Neuronal stem cell (in vitro differentiated cells): Measurements from ENCODE around the gene MON2.

Experiments used
- DNase-seq: peaks from one replicate; pipeline ENCODE4 v3.0.0-alpha.2; 2013; ENCODE audit warnings: low spot score
- H2AFZ ChIP-seq: one replicate; pipeline ENCODE4 v1.6.1; 2013; ENCODE audit warnings: mild to moderate bottlenecking, low read length, inconsistent platforms
- H2AK5ac ChIP-seq: 2 replicates; pipeline ENCODE4 v1.6.1; 2013; ENCODE audit warnings: low read depth, mild to moderate bottlenecking, inconsistent platforms, low read length, moderate library complexity, mixed read lengths
- H2BK120ac ChIP-seq: 2 replicates; pipeline ENCODE4 v1.6.1; 2013; ENCODE audit warnings: low read depth, mild to moderate bottlenecking, inconsistent platforms, low read length, moderate library complexity, mixed read lengths
- H2BK12ac ChIP-seq: one replicate; pipeline ENCODE4 v1.6.1; 2013; ENCODE audit warnings: low read length, inconsistent platforms
- H2BK15ac ChIP-seq: 2 replicates; pipeline ENCODE4 v1.6.1; 2013; ENCODE audit warnings: mild to moderate bottlenecking, low read length, inconsistent platforms, mixed read lengths
- H2BK5ac ChIP-seq: one replicate; pipeline ENCODE4 v1.6.1; 2013; ENCODE audit warnings: inconsistent platforms, mild to moderate bottlenecking, low read length, moderate library complexity
- H3K14ac ChIP-seq: one replicate; pipeline ENCODE4 v1.6.1; 2013; ENCODE audit warnings: low read length, inconsistent platforms
- H3K18ac ChIP-seq: 2 replicates; pipeline ENCODE4 v1.6.1; 2013; ENCODE audit warnings: low read length, inconsistent platforms
- H3K23ac ChIP-seq: 2 replicates; pipeline ENCODE4 v1.6.1; 2013; ENCODE audit warnings: low read depth, mild to moderate bottlenecking, mixed read lengths, low read length, inconsistent platforms; ENCODE audit not compliant: poor library complexity
- H3K27ac ChIP-seq: replicated peaks from 3 replicates; pipeline ENCODE4 v1.5.1; 2013; ENCODE audit warnings: low read length, inconsistent platforms
- H3K27me3 ChIP-seq, 3 experiments: 2 replicates each; pipeline ENCODE4 v1.6.1; 2013; ENCODE audit warnings: low read length in 3 of 3, mild to moderate bottlenecking in 2 of 3, inconsistent platforms in 1 of 3, low read depth in 1 of 3, mixed read lengths in 1 of 3, moderate library complexity in 1 of 3; ENCODE audit not compliant: control insufficient read depth in 3 of 3, insufficient read depth in 3 of 3
- H3K36me3 ChIP-seq, 2 donors: replicated peaks in 1 of 2; 2 replicates each; pipeline ENCODE4 v1.6.1; 2013; ENCODE audit warnings: low read length in 2 of 2; ENCODE audit not compliant: control insufficient read depth in 2 of 2, insufficient read depth in 2 of 2
- H3K4ac ChIP-seq: 2 replicates; pipeline ENCODE4 v1.6.1; 2013; ENCODE audit warnings: inconsistent platforms, mild to moderate bottlenecking, low read length, moderate library complexity
- H3K4me1 ChIP-seq, 2 donors: 1 replicate in 1 of 2; 2 replicates in 1 of 2; pipeline ENCODE4 v1.6.1; 2013; ENCODE audit warnings: low read length in 2 of 2, low read depth in 1 of 2; ENCODE audit not compliant: control insufficient read depth in 2 of 2, insufficient read depth in 1 of 2
- H3K4me2 ChIP-seq: one replicate; pipeline ENCODE4 v1.6.1; 2013; ENCODE audit warnings: mild to moderate bottlenecking, low read length, inconsistent platforms; ENCODE audit not compliant: insufficient read depth, poor library complexity, severe bottlenecking
- H3K4me3 ChIP-seq, 2 donors: 2 replicates each; pipeline ENCODE4 v1.5.1; 2013; ENCODE audit warnings: low read length in 2 of 2, mild to moderate bottlenecking in 2 of 2, inconsistent platforms in 1 of 2, moderate library complexity in 1 of 2
- H3K79me1 ChIP-seq: one replicate; pipeline ENCODE4 v1.6.1; 2013; ENCODE audit warnings: low read depth, mild to moderate bottlenecking, inconsistent platforms, low read length, moderate library complexity
- H3K9ac ChIP-seq: one replicate; pipeline ENCODE4 v1.6.1; 2013; ENCODE audit warnings: mild to moderate bottlenecking, low read depth, low read length, inconsistent platforms; ENCODE audit not compliant: poor library complexity
- H3K9me3 ChIP-seq, 2 donors: replicated peaks in 1 of 2; 2 replicates each; pipeline versions ENCODE3 to v1.6.1; 2013; ENCODE audit warnings: low read length in 2 of 2, mild to moderate bottlenecking in 2 of 2, inconsistent platforms in 1 of 2, low read depth in 1 of 2, mixed read lengths in 1 of 2, moderate library complexity in 1 of 2; ENCODE audit not compliant: control insufficient read depth in 2 of 2, insufficient read depth in 1 of 2
- H4K8ac ChIP-seq: one replicate; pipeline ENCODE4 v1.6.1; 2013; ENCODE audit warnings: low read depth, mild to moderate bottlenecking, inconsistent platforms, low read length, moderate library complexity
- H4K91ac ChIP-seq: one replicate; pipeline ENCODE4 v1.6.1; 2013; ENCODE audit warnings: low read length, low read depth, mild to moderate bottlenecking, inconsistent platforms; ENCODE audit not compliant: poor library complexity
- WGBS, 2 donors: extraction: QIAGEN DNeasy Blood & Tissue Kit; methylation state at CpG; one replicate each; pipeline ENCODE4 v1.1.7; 2013; ENCODE audit warnings: missing lambda C conversion rate in 2 of 2, mixed read lengths in 1 of 2; ENCODE audit not compliant: insufficient read length in 2 of 2, insufficient replicate concordance in 1 of 2; ENCODE audit errors: extremely low coverage in 2 of 2; 5-methylcytosine and 5-hydroxymethylcytosine counted together

Gene MON2

GRCh38 chr12:62640910-62641448 is 174.4 kb downstream of the MON2 start:
- no CpG with 5 or more reads among the region's 4 CpGs for WGBS, 2 donors
- no peak overlapping the region for H3K4me2 ChIP-seq
- no peak for DNase-seq

GRCh38 chr12:62642486-62642885 is 175.9 kb downstream of the MON2 start:
- Histone ChIP-seq H2AK5ac (no peak overlapping the region), H3K27me3 (no peaks in the 10 kb centered on the region), H3K18ac (no peak overlapping the region), H3K9me3 (peaks cover 0 to 10% of the 10 kb centered on the region in 2 donors), H2AFZ (no peak overlapping the region), H3K4me1 (peaks cover 2 to 6% of the 10 kb centered on the region in 2 donors), H3K79me1 (no peaks in the 10 kb centered on the region), H3K23ac (no peak overlapping the region), H4K91ac (no peak overlapping the region), H2BK12ac (no peak overlapping the region), H3K4ac (no peak overlapping the region), H4K8ac (no peak overlapping the region), H3K36me3 (no peaks in the 10 kb centered on the region), H3K9ac (no peak overlapping the region), H3K27ac (no peak overlapping the region), H3K4me3 (no peak overlapping the region), H3K14ac (no peak overlapping the region), H2BK5ac (no peak overlapping the region), H2BK120ac (no peak overlapping the region), H2BK15ac (no peak overlapping the region), H3K4me2 (no peak overlapping the region)
- DNase-seq, result no peak
- no CpG with 5 or more reads among the region's 2 CpGs for whole genome bisulfite sequencing, 2 donors

More at GRCh38 chr12:62640910-62641448, 174.4 kb downstream of the MON2 start:
- no peak overlapping the region for H2BK120ac ChIP-seq
- H3K27ac ChIP-seq, result no peak overlapping the region
- no peaks in the 10 kb centered on the region for H3K36me3 ChIP-seq
- no peak overlapping the region for H3K14ac ChIP-seq
- H3K9me3 ChIP-seq, result peaks cover 0 to 3% of the 10 kb centered on the region in 2 donors
- H3K79me1 ChIP-seq, result no peaks in the 10 kb centered on the region
- no peak overlapping the region for H3K9ac ChIP-seq
- H4K8ac ChIP-seq, result no peak overlapping the region
- peaks cover 2 to 8% of the 10 kb centered on the region in 2 donors for H3K4me1 ChIP-seq
- H3K18ac ChIP-seq, result no peak overlapping the region
- no peak overlapping the region for H3K23ac ChIP-seq
- no peak overlapping the region for H3K4me3 ChIP-seq
- no peak overlapping the region for H2BK15ac ChIP-seq
- H2AK5ac ChIP-seq, result no peak overlapping the region
- H3K4ac ChIP-seq, result no peak overlapping the region
- H2BK12ac ChIP-seq, result no peak overlapping the region
- H3K27me3 ChIP-seq, result no peaks in the 10 kb centered on the region
- peak overlapping the region; percentile 45 for H2AFZ ChIP-seq
- H2BK5ac ChIP-seq, result no peak overlapping the region
- no peak overlapping the region for H4K91ac ChIP-seq

- no peak overlapping the region for H3K4ac ChIP-seq
- H2BK12ac ChIP-seq, result no peak overlapping the region
- peaks cover 2 to 6% of the 10 kb centered on the region in 2 donors for H3K4me1 ChIP-seq
- H3K9me3 ChIP-seq, result peaks cover 0 to 12% of the 10 kb centered on the region in 2 donors
- no CpG with 5 or more reads among the region's 2 CpGs for WGBS, 2 donors
- DNase-seq, result no peak
- H2BK120ac ChIP-seq, result no peak overlapping the region
- H3K9ac ChIP-seq, result no peak overlapping the region
- no peak overlapping the region for H3K4me3 ChIP-seq
- H3K79me1 ChIP-seq, result no peaks in the 10 kb centered on the region
- H2AK5ac ChIP-seq, result no peak overlapping the region
- no peak overlapping the region for H2AFZ ChIP-seq
- no peak overlapping the region for H3K14ac ChIP-seq
- no peak overlapping the region for H3K18ac ChIP-seq
- H3K4me2 ChIP-seq, result no peak overlapping the region
- H3K23ac ChIP-seq, result no peak overlapping the region
- H3K27me3 ChIP-seq, result no peaks in the 10 kb centered on the region
- no peak overlapping the region for H4K8ac ChIP-seq
- H3K36me3 ChIP-seq, result no peaks in the 10 kb centered on the region
- H2BK15ac ChIP-seq, result no peak overlapping the region
- H4K91ac ChIP-seq, result no peak overlapping the region
- H2BK5ac ChIP-seq, result no peak overlapping the region
- no peak overlapping the region for H3K27ac ChIP-seq
These were observed 176.9 kb downstream of the MON2 start for GRCh38 chr12:62643486-62643885.

GRCh38 chr12:62646566-62646965 is 179.9 kb downstream of the MON2 start:
- H2BK120ac ChIP-seq, result no peak overlapping the region
- no peak overlapping the region for H2BK12ac ChIP-seq
- H3K9ac ChIP-seq, result no peak overlapping the region
- H3K4me1 ChIP-seq, result peaks cover 2 to 5% of the 10 kb centered on the region in 2 donors
- no peak overlapping the region for H3K4me3 ChIP-seq
- no peak for DNase-seq
- no peaks in the 10 kb centered on the region for H3K36me3 ChIP-seq
- no peak overlapping the region for H3K23ac ChIP-seq
- H2BK5ac ChIP-seq, result no peak overlapping the region
- H3K14ac ChIP-seq, result no peak overlapping the region
- peak overlapping the region; percentile 30 for H3K18ac ChIP-seq
- H4K91ac ChIP-seq, result no peak overlapping the region
- H3K4ac ChIP-seq, result no peak overlapping the region
- H4K8ac ChIP-seq, result no peak overlapping the region
- H3K4me2 ChIP-seq, result no peak overlapping the region
- no peak overlapping the region for H2AFZ ChIP-seq
- H3K79me1 ChIP-seq, result no peaks in the 10 kb centered on the region
- H2AK5ac ChIP-seq, result no peak overlapping the region
- no peak overlapping the region for H2BK15ac ChIP-seq
- H3K9me3 ChIP-seq, result peaks cover 0 to 33% of the 10 kb centered on the region in 2 donors
- WGBS, 2 donors, result no CpG with 5 or more reads among the region's 8 CpGs
- H3K27me3 ChIP-seq, result no peaks in the 10 kb centered on the region
- H3K27ac ChIP-seq, result no peak overlapping the region
